Astrocyte (in vitro differentiated cells and primary cell): Measurements from ENCODE around the gene HECTD4. TPM values are rescaled to one million over a fixed set of nuclear protein-coding genes. Genes with fewer than 3 reads are reported as not detected.

Experiments used
- DNase-seq: peaks from one replicate; pipeline ENCODE4 v3.0.0-alpha.2; 2010; ENCODE audit warnings: low read depth
- FAIRE-seq: peaks from 2 replicates; lab custom pipeline; 2011; peaks lifted over from hg19 to GRCh38; lab: Jason Lieb, UNC
- H2AFZ ChIP-seq: 2 replicates; pipeline ENCODE4 v1.6.0; 2012; ENCODE audit warnings: low read depth, low read length, inconsistent platforms
- H3K27ac ChIP-seq: 2 replicates; pipeline ENCODE4 v1.5.1; 2011; ENCODE audit warnings: low read depth, low read length, inconsistent platforms
- H3K27me3 ChIP-seq: 2 replicates; pipeline ENCODE4 v1.6.0; 2011; ENCODE audit warnings: low read length, inconsistent platforms; ENCODE audit not compliant: insufficient read depth
- H3K36me3 ChIP-seq: 2 replicates; pipeline ENCODE4 v1.5.1; 2011; ENCODE audit warnings: low read length, inconsistent platforms; ENCODE audit not compliant: insufficient read depth
- H3K4me1 ChIP-seq: 2 replicates; pipeline ENCODE4 v1.5.1; 2011; ENCODE audit warnings: low read length, inconsistent platforms; ENCODE audit not compliant: insufficient read depth
- H3K4me2 ChIP-seq: 2 replicates; pipeline ENCODE4 v1.6.0; 2012; ENCODE audit warnings: low read length, inconsistent platforms
- H3K4me3 ChIP-seq: 2 replicates; pipeline ENCODE4 v1.5.1; 2011; ENCODE audit warnings: low read depth, mild to moderate bottlenecking, low read length, inconsistent platforms; ENCODE audit not compliant: insufficient read depth
- H3K79me2 ChIP-seq: 2 replicates; pipeline ENCODE4 v1.6.0; 2012; ENCODE audit warnings: mild to moderate bottlenecking, low read length, inconsistent platforms; ENCODE audit not compliant: insufficient read depth
- H3K9ac ChIP-seq: 2 replicates; pipeline ENCODE4 v1.6.0; 2012; ENCODE audit warnings: mild to moderate bottlenecking, low read length, inconsistent platforms
- H3K9me3 ChIP-seq: 2 replicates; pipeline ENCODE4 v1.5.1; 2012; ENCODE audit warnings: low read depth, mild to moderate bottlenecking, low read length, inconsistent platforms; ENCODE audit not compliant: insufficient read depth
- H4K20me1 ChIP-seq: 2 replicates; pipeline ENCODE4 v1.6.0; 2012; ENCODE audit warnings: low read length, inconsistent platforms; ENCODE audit not compliant: insufficient read depth
- H3K27ac Mint-ChIP-seq: one replicate; pipeline ENCODE4 v1.8.0; 2021; ENCODE audit warnings: mild to moderate bottlenecking, mixed read lengths; ENCODE audit not compliant: unreplicated experiment
- H3K27me3 Mint-ChIP-seq: one replicate; pipeline ENCODE4 v1.8.0; 2021; ENCODE audit warnings: low read depth, mixed read lengths; ENCODE audit not compliant: unreplicated experiment
- H3K36me3 Mint-ChIP-seq: one replicate; pipeline ENCODE4 v1.8.0; 2021; ENCODE audit warnings: low read depth, mixed read lengths; ENCODE audit not compliant: unreplicated experiment
- H3K4me1 Mint-ChIP-seq: one replicate; pipeline ENCODE4 v1.8.0; 2021; ENCODE audit warnings: low read depth, mixed read lengths; ENCODE audit not compliant: unreplicated experiment
- H3K4me3 Mint-ChIP-seq: one replicate; pipeline ENCODE4 v1.8.0; 2021; ENCODE audit warnings: mild to moderate bottlenecking, moderate library complexity, mixed read lengths; ENCODE audit not compliant: unreplicated experiment
- H3K9me3 Mint-ChIP-seq: one replicate; pipeline ENCODE4 v1.8.0; 2021; ENCODE audit warnings: mild to moderate bottlenecking, mixed read lengths; ENCODE audit not compliant: unreplicated experiment
- CTCF ChIP-seq: IDR thresholded peaks from 2 replicates; pipeline ENCODE4 v1.5.1; 2011; ENCODE audit warnings: low read depth, mild to moderate bottlenecking, inconsistent platforms, low read length, moderate library complexity; ENCODE audit not compliant: insufficient read depth
- EZH2 ChIP-seq: IDR thresholded peaks from 2 replicates; pipeline ENCODE4 v1.6.1; 2012; ENCODE audit warnings: mild to moderate bottlenecking, low read length, inconsistent platforms; ENCODE audit not compliant: insufficient read depth
- total RNA-seq: library from RNA; stranded (reverse); gene quantifications from 2 replicates; pipeline ENCODE4 v1.2.1, GENCODE V29; 2021

Gene HECTD4
- total RNA-seq, 1 donor from 2014 or later = 38.9 TPM

- H3K27ac Mint-ChIP-seq = peak overlapping the region; percentile 99
- Histone ChIP-seq H3K4me1 (peaks cover 7% of the 10 kb centered on the region), H3K79me2 (peaks cover 61% of the 10 kb centered on the region), H2AFZ (peak overlapping the region; percentile 11), H4K20me1 (peaks cover 49% of the 10 kb centered on the region), H3K27ac (peak overlapping the region; percentile 98), H3K4me3 (peak overlapping the region; percentile 92), H3K36me3 (no peaks in the 10 kb centered on the region), H3K9ac (peak overlapping the region; percentile 98), H3K27me3 (no peaks in the 10 kb centered on the region), H3K4me2 (peak overlapping the region; percentile 82), H3K9me3 (no peaks in the 10 kb centered on the region)
- peak; percentile 67 for DNase-seq
- peaks cover 19% of the 10 kb centered on the region for H3K4me1 Mint-ChIP-seq
- no peak for FAIRE-seq
- H3K36me3 Mint-ChIP-seq = no peaks in the 10 kb centered on the region
- TF ChIP-seq EZH2 (no peak), CTCF (no peak)
- no peaks in the 10 kb centered on the region for H3K9me3 Mint-ChIP-seq
- no peaks in the 10 kb centered on the region for H3K27me3 Mint-ChIP-seq
- H3K4me3 Mint-ChIP-seq = peak overlapping the region; percentile 96
Observed at GRCh38 chr12:112419297-112420133, 37.3 kb upstream of the HECTD4 start.

- no peaks in the 10 kb centered on the region for H3K27me3 Mint-ChIP-seq
- no peaks in the 10 kb centered on the region for H3K9me3 Mint-ChIP-seq
- Histone ChIP-seq H2AFZ (peak within 1 kb of the TSS; percentile 88), H3K4me2 (peak within 1 kb of the TSS; percentile 82), H3K79me2 (peaks cover 53% of the 10 kb centered on the region), H3K4me3 (peak within 1 kb of the TSS; percentile 92), H3K36me3 (no peaks in the 10 kb centered on the region), H3K4me1 (peaks cover 7% of the 10 kb centered on the region), H4K20me1 (peaks cover 41% of the 10 kb centered on the region), H3K27ac (peak within 1 kb of the TSS; percentile 98), H3K9me3 (no peaks in the 10 kb centered on the region), H3K27me3 (no peaks in the 10 kb centered on the region), H3K9ac (peak within 1 kb of the TSS; percentile 98)
- H3K4me1 Mint-ChIP-seq = peaks cover 19% of the 10 kb centered on the region
- TF ChIP-seq EZH2 = no peak
- no peak for TF ChIP-seq CTCF
- DNase-seq (peak; percentile 59), FAIRE-seq (no peak)
- H3K4me3 Mint-ChIP-seq = peak within 1 kb of the TSS; percentile 96
- H3K36me3 Mint-ChIP-seq = no peaks in the 10 kb centered on the region
- peak within 1 kb of the TSS; percentile 99 for H3K27ac Mint-ChIP-seq
Observed at GRCh38 chr12:112418608-112419296, 36.5 kb upstream of the HECTD4 start, which contains the start of gene PTPN11. Gene PTPN11, plus strand, starts transcription at chr12:112418947. Its CDS starts 165 bp downstream, at chr12:112419112.
